Endothelial cell (in vitro differentiated cells): ENCODE measurements around the gene GNAT3. TPM values are rescaled to one million over a fixed set of nuclear protein-coding genes. Genes with fewer than 3 reads are reported as not detected.

Experiments
- DNase-seq: peaks from one replicate; pipeline ENCODE4 v3.0.0; 2021; ENCODE audit warnings: low spot score
- H3K27ac Mint-ChIP-seq: one replicate; pipeline ENCODE4 v1.8.0; 2021; ENCODE audit warnings: mixed read lengths, inconsistent platforms; ENCODE audit not compliant: unreplicated experiment
- H3K27me3 Mint-ChIP-seq: one replicate; pipeline ENCODE4 v1.8.0; 2021; ENCODE audit warnings: mild to moderate bottlenecking, moderate library complexity, mixed read lengths, inconsistent platforms; ENCODE audit not compliant: unreplicated experiment
- H3K36me3 Mint-ChIP-seq: one replicate; pipeline ENCODE4 v1.8.0; 2021; ENCODE audit warnings: mild to moderate bottlenecking, low read depth, mixed read lengths, inconsistent platforms; ENCODE audit not compliant: unreplicated experiment
- H3K4me1 Mint-ChIP-seq: one replicate; pipeline ENCODE4 v1.8.0; 2021; ENCODE audit warnings: mild to moderate bottlenecking, mixed read lengths, inconsistent platforms; ENCODE audit not compliant: unreplicated experiment
- H3K4me3 Mint-ChIP-seq: one replicate; pipeline ENCODE4 v1.8.0; 2021; ENCODE audit warnings: mild to moderate bottlenecking, mixed read lengths, inconsistent platforms; ENCODE audit not compliant: unreplicated experiment
- H3K9me3 Mint-ChIP-seq: one replicate; pipeline ENCODE4 v1.8.0; 2021; ENCODE audit warnings: mixed read lengths, inconsistent platforms; ENCODE audit not compliant: unreplicated experiment
- CTCF ChIP-seq: fragments of 200-600 bp; sonication (generic); IDR thresholded peaks from one replicate; pipeline ENCODE4 v1.5.0; 2021; ENCODE audit warnings: antibody characterized with exemption; ENCODE audit not compliant: unreplicated experiment
- total RNA-seq: library from RNA; stranded (reverse); fragmentation: NEBNext Ultra II Directional; extraction: Animal tissue kit (Norgen Biotek cat#: 25700); gene quantifications from one replicate; pipeline ENCODE4 v1.2.1, GENCODE V29; 2021; ENCODE audit not compliant: unreplicated experiment

Gene GNAT3
- total RNA-seq, 1 donor from 2014 or later, result not detected

GRCh38 chr7:80443325-80443724 is 68.5 kb downstream of the GNAT3 start:
- no peaks in the 10 kb centered on the region for H3K36me3 Mint-ChIP-seq
- H3K27me3 Mint-ChIP-seq, result no peaks in the 10 kb centered on the region
- no peak for DNase-seq
- no peaks in the 10 kb centered on the region for H3K9me3 Mint-ChIP-seq
- H3K27ac Mint-ChIP-seq, result no peak overlapping the region
- no peak for TF ChIP-seq CTCF
- H3K4me3 Mint-ChIP-seq, result no peak overlapping the region
- peaks cover 10% of the 10 kb centered on the region for H3K4me1 Mint-ChIP-seq

GRCh38 chr7:80440883-80441282 is 71.0 kb downstream of the GNAT3 start:
- Mint-ChIP-seq H3K4me3 (no peak overlapping the region), H3K9me3 (no peaks in the 10 kb centered on the region), H3K27ac (no peak overlapping the region), H3K4me1 (peaks cover 10% of the 10 kb centered on the region), H3K36me3 (no peaks in the 10 kb centered on the region), H3K27me3 (no peaks in the 10 kb centered on the region)
- DNase-seq, result no peak
- TF ChIP-seq CTCF, result no peak

GRCh38 chr7:80439894-80440821 is 71.7 kb downstream of the GNAT3 start:
- H3K4me1 Mint-ChIP-seq, result peaks cover 10% of the 10 kb centered on the region
- H3K4me3 Mint-ChIP-seq, result no peak overlapping the region
- no peaks in the 10 kb centered on the region for H3K9me3 Mint-ChIP-seq
- H3K27me3 Mint-ChIP-seq, result no peaks in the 10 kb centered on the region
- H3K27ac Mint-ChIP-seq, result no peak overlapping the region
- DNase-seq, result no peak
- TF ChIP-seq CTCF, result no peak
- no peaks in the 10 kb centered on the region for H3K36me3 Mint-ChIP-seq

- no peaks in the 10 kb centered on the region for H3K36me3 Mint-ChIP-seq
- H3K4me1 Mint-ChIP-seq, result peaks cover 6% of the 10 kb centered on the region
- DNase-seq, result no peak
- no peak for TF ChIP-seq CTCF
- H3K27ac Mint-ChIP-seq, result no peak overlapping the region
- H3K9me3 Mint-ChIP-seq, result no peaks in the 10 kb centered on the region
- peaks cover 1% of the 10 kb centered on the region for H3K27me3 Mint-ChIP-seq
- H3K4me3 Mint-ChIP-seq, result no peak overlapping the region
Measured at GRCh38 chr7:80435521-80435920, 76.3 kb downstream of the GNAT3 start.

- no peak for TF ChIP-seq CTCF
Measured at GRCh38 chr7:80434047-80434446, 77.8 kb downstream of the GNAT3 start.

More at GRCh38 chr7:80434047-80434446, 77.8 kb downstream of the GNAT3 start:
- Mint-ChIP-seq H3K27me3 (peaks cover 1% of the 10 kb centered on the region), H3K4me3 (no peak overlapping the region), H3K9me3 (no peaks in the 10 kb centered on the region), H3K27ac (no peak overlapping the region), H3K36me3 (no peaks in the 10 kb centered on the region), H3K4me1 (no peaks in the 10 kb centered on the region)
- no peak for DNase-seq
